Measurements from ENCODE around the gene TMEM63B.

DNA sequence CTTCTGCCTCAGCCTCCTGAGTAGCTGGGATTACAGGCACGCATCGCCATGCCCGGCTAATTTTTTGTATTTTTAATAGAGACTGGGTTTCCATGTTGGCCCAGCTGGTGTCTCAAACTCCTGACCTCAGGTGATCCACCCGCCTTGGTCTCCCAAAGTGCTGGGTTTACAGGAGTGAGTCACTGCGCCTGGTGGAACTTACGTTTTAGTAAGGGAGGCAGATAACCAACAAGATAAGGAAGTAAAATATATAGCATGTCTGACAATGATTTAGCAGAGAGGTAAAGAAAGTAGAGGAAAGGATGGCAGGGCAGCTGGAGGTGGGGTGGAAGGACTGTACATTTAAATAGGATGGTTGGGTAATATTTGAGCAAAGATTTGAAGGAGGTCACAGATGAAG, 76.6 kb downstream of the TMEM63B start:
- TF ChIP-seq FOXK2 (IDR thresholded peaks at IDR 0.05): no peak
- no peak for TF ChIP-seq LEF1 (IDR thresholded peaks at IDR 0.05; ENCODE audit: borderline replicate concordance)
- no peak for TF ChIP-seq SUZ12 (IDR thresholded peaks at IDR 0.05)
- TF ChIP-seq TARDBP (IDR thresholded peaks at IDR 0.05): no peak
- no peak for TF ChIP-seq ARNT (IDR thresholded peaks at IDR 0.05)
- TF ChIP-seq SP1 (IDR thresholded peaks at IDR 0.05): no peak
- TF ChIP-seq BHLHE40 (IDR thresholded peaks at IDR 0.05; ENCODE audit: borderline replicate concordance): no peak
- TF ChIP-seq ELF4 (IDR thresholded peaks at IDR 0.05): no peak
- TF ChIP-seq FOXM1 (IDR thresholded peaks at IDR 0.05; ENCODE audit: borderline replicate concordance): no peak
- TF ChIP-seq NFRKB (IDR thresholded peaks at IDR 0.05): no peak
- no peak for TF ChIP-seq ZNF384 (IDR thresholded peaks at IDR 0.05)
- TF ChIP-seq HDGF (IDR thresholded peaks at IDR 0.05; ENCODE audit: borderline replicate concordance): no peak
- TF ChIP-seq, protein P1, sequence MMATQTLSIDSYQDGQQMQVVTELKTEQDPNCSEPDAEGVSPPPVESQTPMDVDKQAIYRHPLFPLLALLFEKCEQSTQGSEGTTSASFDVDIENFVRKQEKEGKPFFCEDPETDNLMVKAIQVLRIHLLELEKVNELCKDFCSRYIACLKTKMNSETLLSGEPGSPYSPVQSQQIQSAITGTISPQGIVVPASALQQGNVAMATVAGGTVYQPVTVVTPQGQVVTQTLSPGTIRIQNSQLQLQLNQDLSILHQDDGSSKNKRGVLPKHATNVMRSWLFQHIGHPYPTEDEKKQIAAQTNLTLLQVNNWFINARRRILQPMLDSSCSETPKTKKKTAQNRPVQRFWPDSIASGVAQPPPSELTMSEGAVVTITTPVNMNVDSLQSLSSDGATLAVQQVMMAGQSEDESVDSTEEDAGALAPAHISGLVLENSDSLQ (IDR thresholded peaks at IDR 0.05): no peak
- TF ChIP-seq CTBP1 (IDR thresholded peaks at IDR 0.05; ENCODE audit: borderline replicate concordance): no peak
